Stimulated activated CD8-positive, alpha-beta memory T cell treated with anti-CD3 and anti-CD28 coated beads, Interleukin-12 subunit alpha, Interleukin-12 subunit beta, amount 100 ng/mL, for 1 hour (primary cell): Measurements from ENCODE around the gene RORB.

Experiments
- DNase-seq: peaks from one replicate; pipeline ENCODE4 v3.0.0-alpha.2; 2020; ENCODE audit warnings: low read depth

RORB gene

DNA sequence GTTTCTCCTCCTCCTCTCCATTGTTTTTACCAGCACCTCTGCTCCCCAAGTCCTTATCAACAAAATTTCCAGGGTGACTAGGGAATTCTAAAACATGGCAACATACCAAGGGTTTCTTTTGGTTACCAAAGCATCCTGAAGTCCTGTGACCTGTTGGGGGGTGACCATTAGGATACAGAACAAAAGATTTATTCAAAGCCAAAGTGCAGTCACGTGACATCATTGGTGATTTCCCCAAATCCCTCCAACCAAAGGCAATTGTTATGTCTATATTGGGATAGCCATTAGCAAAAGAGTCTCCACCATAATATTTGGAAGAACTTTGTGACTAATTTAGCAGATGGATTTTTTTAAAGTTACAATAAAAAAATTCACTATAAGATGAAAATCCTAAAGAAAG is 222.2 kb downstream of the RORB start:
- no peak for DNase-seq

DNA sequence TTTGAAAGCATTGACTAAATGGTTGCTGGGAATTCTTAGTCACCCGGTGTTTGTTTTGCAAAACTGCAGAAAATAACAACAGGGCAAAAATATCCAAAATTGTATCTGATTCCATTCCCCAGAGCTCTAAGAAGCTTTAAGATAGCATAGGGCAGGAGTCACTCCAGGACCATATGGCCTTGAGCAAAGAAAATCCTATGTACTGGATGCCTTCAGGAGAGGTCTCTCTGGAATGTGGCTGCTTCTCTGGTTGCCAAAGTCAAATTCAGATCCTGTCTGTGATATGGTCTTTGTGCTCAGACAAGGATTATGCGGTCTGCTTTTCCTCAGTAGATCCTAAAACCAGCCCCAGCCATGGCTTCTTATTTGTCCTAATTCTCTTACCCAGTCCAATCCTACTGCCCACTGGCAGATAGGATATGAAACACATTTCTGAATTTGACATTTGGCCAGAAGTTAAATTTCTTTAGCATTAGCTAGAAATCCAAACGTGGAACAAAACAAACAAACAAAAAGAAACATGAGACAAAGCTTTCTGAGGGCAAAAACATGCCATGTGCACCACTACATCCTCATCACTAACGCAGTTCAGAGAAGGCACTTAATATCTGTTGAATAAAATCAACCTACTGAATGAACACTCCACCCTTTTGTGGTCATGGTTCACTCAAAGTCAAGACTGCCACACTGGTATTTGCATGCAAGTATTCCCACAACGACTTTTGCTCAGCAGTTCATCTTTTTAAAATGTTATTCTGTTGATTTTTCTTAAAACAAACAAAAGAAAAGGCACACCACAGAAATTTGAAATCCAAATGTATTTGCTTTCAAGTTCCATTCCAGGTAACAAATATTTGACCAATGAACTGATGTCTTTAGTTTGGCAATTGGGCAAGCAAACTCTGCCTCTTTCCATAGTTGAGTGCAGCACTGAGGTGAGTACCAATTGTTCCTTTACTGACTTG is 224.8 kb downstream of the RORB start:
- DNase-seq = no peak

DNA sequence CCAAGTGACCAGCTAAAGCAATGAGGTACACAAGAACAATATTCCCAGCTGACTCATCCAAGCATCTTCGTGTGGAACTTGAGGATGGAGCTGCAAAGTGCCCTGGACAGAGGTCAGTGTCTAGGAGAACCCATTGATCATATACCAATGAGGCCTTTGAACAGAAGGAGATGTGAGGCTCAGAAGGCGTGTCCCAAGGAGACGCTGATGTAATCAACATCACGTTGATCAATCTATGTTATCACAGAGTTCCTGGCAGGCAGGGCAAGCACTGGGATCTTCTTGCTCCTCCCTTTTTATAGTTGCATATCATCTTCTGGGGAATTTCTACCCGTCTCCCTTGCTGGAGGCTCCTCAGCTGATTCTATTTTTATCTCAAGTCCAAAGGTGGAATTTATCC is 227.2 kb downstream of the RORB start:
- no peak for DNase-seq

DNA sequence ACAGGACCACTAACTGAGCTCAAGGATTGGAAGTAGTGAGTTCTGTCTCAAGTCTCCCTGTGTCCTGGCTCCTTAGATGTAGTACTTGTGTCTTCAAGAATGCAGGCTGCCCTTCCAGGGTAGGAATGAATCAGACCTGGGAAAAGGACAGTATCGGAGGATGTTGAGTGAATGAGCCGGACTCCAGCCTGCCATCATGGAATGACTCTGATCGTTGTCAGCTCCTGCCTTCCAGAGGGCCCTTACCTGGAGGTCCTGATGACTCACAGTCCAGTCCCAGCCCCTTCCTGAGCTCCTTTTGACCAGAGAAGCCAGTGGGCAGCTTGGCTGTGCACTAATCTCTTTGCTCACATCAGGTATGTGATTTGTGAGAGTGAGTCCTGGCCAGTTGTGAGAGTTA is 229.4 kb downstream of the RORB start:
- DNase-seq = no peak

DNA sequence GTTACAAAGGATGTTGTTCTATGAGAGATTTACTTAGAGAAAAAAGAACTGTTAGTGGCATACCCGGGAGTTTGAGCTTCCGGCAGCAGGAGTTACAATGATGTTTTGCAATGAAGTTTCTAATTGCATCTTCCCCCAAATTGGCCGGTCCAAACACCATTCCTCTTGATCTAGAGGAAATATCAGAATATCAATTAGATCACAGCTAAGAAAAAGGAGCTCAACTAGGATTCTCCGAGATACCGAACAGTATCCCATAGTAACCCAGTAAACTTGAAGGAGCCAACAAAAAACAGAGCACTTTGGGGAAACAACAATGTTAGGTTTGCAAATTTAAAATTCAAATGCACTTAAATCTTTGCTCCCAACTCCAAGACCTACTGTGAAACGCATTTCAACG is 231.0 kb downstream of the RORB start:
- DNase-seq = no peak

DNA sequence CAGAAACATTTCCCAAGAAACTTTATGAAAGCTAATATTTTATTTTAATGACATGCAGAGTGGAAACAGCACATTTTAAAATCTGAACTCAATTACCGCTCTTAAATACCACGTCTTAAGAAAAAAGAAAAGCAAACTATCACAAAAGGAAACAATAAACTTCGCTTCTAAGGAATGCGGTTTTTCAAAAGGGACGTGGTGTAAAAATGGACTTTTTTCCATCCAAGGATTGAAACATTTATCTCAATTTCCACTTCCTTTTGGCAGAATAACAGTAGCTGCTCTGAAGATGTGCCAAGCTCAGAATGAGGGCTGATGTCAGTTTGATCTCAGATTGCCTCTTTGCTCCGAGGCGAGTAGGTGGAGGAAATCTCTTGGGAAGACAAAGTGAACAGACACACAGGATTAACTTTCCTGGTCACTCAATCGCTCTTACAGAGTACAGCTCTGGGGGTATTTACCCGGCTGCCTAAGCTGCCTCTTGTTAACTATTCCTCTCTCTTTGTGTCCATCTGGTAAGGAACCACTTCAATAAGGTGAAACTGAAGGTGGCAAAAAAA is 232.1 kb downstream of the RORB start:
- DNase-seq = no peak

DNA sequence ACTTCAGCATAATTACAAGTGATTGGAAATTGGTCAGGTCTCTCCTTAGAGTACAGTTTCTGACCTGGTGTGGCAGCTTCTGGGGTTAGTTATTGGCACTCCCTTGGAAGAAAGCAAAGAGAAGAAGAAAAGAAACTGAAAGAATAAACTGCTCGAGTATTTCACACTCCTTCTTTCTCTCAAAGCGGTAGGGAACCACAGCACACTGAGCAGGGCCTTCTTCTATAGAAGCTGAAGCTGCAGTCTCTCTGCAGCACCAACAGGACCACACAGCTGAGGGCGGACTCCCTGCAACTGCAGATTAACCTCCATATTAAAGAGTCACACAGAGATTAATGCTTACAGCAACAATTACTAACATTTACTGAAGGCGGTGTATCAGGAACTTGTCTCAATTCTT is 238.6 kb downstream of the RORB start:
- no peak for DNase-seq

DNA sequence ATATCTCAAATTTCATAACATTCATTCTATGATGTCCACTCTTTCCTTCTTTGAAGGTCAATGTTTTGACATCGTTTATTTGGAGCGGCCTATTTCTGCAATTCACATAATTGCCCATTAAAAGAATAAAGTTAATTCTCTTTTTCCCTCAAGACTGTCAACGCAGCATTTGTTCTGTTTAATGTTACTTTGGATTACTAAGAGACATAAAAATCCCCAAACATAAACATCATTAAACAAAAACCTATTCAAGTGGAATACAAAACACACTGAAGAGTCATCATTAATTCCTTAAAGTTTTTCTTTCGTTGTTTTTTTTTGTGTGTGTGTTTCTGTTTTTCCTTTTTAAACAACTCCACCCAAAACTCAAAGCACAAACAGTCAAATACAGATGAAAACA is 239.5 kb downstream of the RORB start:
- DNase-seq = no peak

DNA sequence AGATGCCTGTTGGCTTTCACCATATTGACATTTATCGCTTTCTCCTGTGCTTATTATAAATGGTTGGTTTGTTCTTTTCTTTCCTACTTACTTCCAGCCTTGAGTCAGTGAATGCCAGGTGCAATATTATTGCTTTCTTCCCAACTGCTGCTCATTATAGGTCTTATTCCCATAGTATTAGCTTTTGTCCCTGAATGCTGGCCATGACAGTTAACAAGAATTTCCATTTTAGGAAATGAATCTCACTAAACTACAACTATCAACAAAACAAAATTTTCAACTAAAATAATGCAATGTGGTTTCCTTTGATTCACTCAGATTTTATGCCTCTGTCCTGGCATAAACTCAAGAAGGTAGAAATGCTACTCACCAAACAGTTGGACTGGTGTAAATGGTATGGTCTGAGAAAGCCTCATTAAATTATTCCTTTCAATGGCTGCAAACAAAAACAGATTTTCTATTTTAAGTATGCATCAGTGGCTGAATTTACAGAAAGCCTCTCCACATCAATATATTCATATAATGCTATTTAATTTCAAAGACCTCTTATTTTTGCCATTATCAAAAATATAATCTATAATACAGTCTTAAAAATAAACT is 245.2 kb downstream of the RORB start:
- no peak for DNase-seq
